HepG2 (cell line): ENCODE results near the gene ELL. TPM values are rescaled to one million over a fixed set of nuclear protein-coding genes. Genes with fewer than 3 reads are reported as not detected.

Experiments
- BCL6 ChIP-seq: IDR thresholded peaks from 2 replicates; pipeline ENCODE4 v1.6.1; 2016; ENCODE audit warnings: missing genetic modification reagents, missing compliant biosample characterization
- HIC2 ChIP-seq: sonication (generic); formaldehyde crosslinking; IDR thresholded peaks from 2 replicates; pipeline ENCODE4 v1.9.0; 2022; ENCODE audit warnings: low read depth, missing genetic modification reagents
- KDM6A ChIP-seq: IDR thresholded peaks from 2 replicates; pipeline ENCODE4 v1.6.1; 2016; ENCODE audit warnings: low read depth
- MED1 ChIP-seq: sonication (generic); formaldehyde crosslinking; IDR thresholded peaks from 2 replicates; pipeline ENCODE4 v1.4.0; 2020; ENCODE audit warnings: missing genetic modification reagents
- MTA1 ChIP-seq: sonication (generic); formaldehyde crosslinking; IDR thresholded peaks from 2 replicates; pipeline ENCODE4 v1.4.0; 2020; ENCODE audit warnings: missing genetic modification reagents, mild to moderate bottlenecking, borderline replicate concordance
- MXD3 ChIP-seq: IDR thresholded peaks from 2 replicates; pipeline ENCODE4 v1.6.1; 2016; ENCODE audit warnings: mild to moderate bottlenecking, missing biosample characterization, missing genetic modification reagents
- MYPOP ChIP-seq: sonication (generic); formaldehyde crosslinking; IDR thresholded peaks from 2 replicates; pipeline ENCODE4 v1.8.1; 2023; ENCODE audit warnings: mild to moderate bottlenecking, moderate library complexity, missing genetic modification reagents
- NR2F6 ChIP-seq, 2 experiments: IDR thresholded peaks; 2 replicates each; pipeline ENCODE4 v1.6.1; 2016; ENCODE audit warnings: antibody characterized with exemption in 1 of 2, mild to moderate bottlenecking in 1 of 2
- PAF1 ChIP-seq: IDR thresholded peaks from 2 replicates; pipeline ENCODE4 v1.6.1; 2016; ENCODE audit warnings: missing genetic modification reagents, missing compliant biosample characterization
- POLR2A ChIP-seq, 2 experiments: IDR thresholded peaks; 2 replicates each; pipeline ENCODE4 v1.6.1; 2011; ENCODE audit warnings: low read depth in 2 of 2, low read length in 2 of 2, mild to moderate bottlenecking in 1 of 2, moderate library complexity in 1 of 2; ENCODE audit not compliant: insufficient read depth in 1 of 2
- PPARG ChIP-seq: conservative IDR thresholded peaks from 2 replicates; pipeline ENCODE4 v1.6.1; 2016; ENCODE audit warnings: missing biosample characterization, missing genetic modification reagents
- THRA ChIP-seq: sonication (generic); formaldehyde crosslinking; IDR thresholded peaks from 2 replicates; pipeline ENCODE4 v1.4.0; 2020; ENCODE audit warnings: missing genetic modification reagents, borderline replicate concordance
- UBTF ChIP-seq: sonication (generic); formaldehyde crosslinking; IDR thresholded peaks from 2 replicates; pipeline ENCODE4 v1.4.0; 2020; ENCODE audit warnings: mild to moderate bottlenecking, missing genetic modification reagents
- ZBTB2 ChIP-seq: sonication (generic); formaldehyde crosslinking; IDR thresholded peaks from 2 replicates; pipeline ENCODE4 v1.8.0; 2022; ENCODE audit warnings: low read depth, missing genetic modification reagents
- ZBTB20 ChIP-seq: sonication (generic); formaldehyde crosslinking; IDR thresholded peaks from 2 replicates; pipeline ENCODE4 v1.8.1; 2023; ENCODE audit warnings: missing genetic modification reagents, low read depth, mild to moderate bottlenecking, borderline replicate concordance
- ZFP36 ChIP-seq: fragments of 150-350 bp; IDR thresholded peaks from 2 replicates; pipeline ENCODE4 v1.6.1; 2018; ENCODE audit warnings: borderline replicate concordance, low read length, low read depth; ENCODE audit not compliant: partially characterized antibody
- ZNF44 ChIP-seq: sonication (generic); formaldehyde crosslinking; IDR thresholded peaks from 2 replicates; pipeline ENCODE4 v1.5.1; 2020; ENCODE audit warnings: mild to moderate bottlenecking, missing genetic modification reagents
- ZNF652 ChIP-seq: IDR thresholded peaks from 2 replicates; pipeline ENCODE4 v1.6.1; 2016; ENCODE audit warnings: low read depth, borderline replicate concordance
- ZNF746 ChIP-seq: sonication (generic); formaldehyde crosslinking; IDR thresholded peaks from 2 replicates; pipeline ENCODE4 v1.8.0; 2022; ENCODE audit warnings: mild to moderate bottlenecking, missing genetic modification reagents
- ZNF777 ChIP-seq: sonication (generic); formaldehyde crosslinking; IDR thresholded peaks from 2 replicates; pipeline ENCODE4 v1.4.0; 2020; ENCODE audit warnings: missing genetic modification reagents
- polyA plus RNA-seq, 8 experiments: library from polyadenylated mRNA; depleted of rRNA in 3 of 8; stranded (reverse) in 7 of 8; unstranded in 1 of 8; fragments of >200 nt; fragmentation: Illumina TruSeq in 4 of 8; extraction: Trizol in 4 of 8; gene quantifications; 2 replicates each; pipeline versions ENCODE4 v1.2.1 to v1.2.3, GENCODE V29; 2011 to 2016; ENCODE audit warnings: low read depth in 4 of 8, missing spikeins in 1 of 8, mixed read lengths in 1 of 8; ENCODE audit not compliant: insufficient read depth in 1 of 8
- total RNA-seq, 5 experiments: library from RNA; depleted of rRNA; stranded (reverse); fragments of >200 nt; fragmentation: Illumina TruSeq; extraction: Trizol; gene quantifications; 2 replicates each; pipeline ENCODE4 v1.2.3, GENCODE V29; 2016; ENCODE audit warnings: low read depth in 1 of 5

The ELL gene
- total and polyA plus RNA-seq, 2 of the 13 experiments (the other 11 are each of a cell fraction or from before 2014, with no cell fraction given) = 3.7 to 5.4 TPM

GRCh38 chr19:18440936-18441803 is 80.7 kb downstream of the ELL start (continued):
- peak; percentile 60; the same call in 1 of the 2 replicates for TF ChIP-seq HIC2
- TF ChIP-seq PAF1 (CRISPR knock-in tag) = 0 out of 2 replicates have a peak, but pooled peaks have one; percentile 40
- TF ChIP-seq MYPOP (CRISPR knock-in tag) = 0 out of 2 replicates have a peak, but pooled peaks have one; percentile 54
- no peak for TF ChIP-seq ZNF777 (CRISPR knock-in tag)
- TF ChIP-seq MXD3 (CRISPR knock-in tag) = no peak
- no peak for TF ChIP-seq PPARG
- TF ChIP-seq NR2F6 (IDR thresholded peaks at IDR 0.05) = no peak
- peak; percentile 24; the same call in 1 of the 2 replicates for TF ChIP-seq NR2F6 (CRISPR knock-in tag; IDR thresholded peaks at IDR 0.05)
- TF ChIP-seq UBTF (CRISPR knock-in tag) = 0 out of 2 replicates have a peak, but pooled peaks have one; percentile 36
- peak; percentile 16; the same call in 1 of the 2 replicates for TF ChIP-seq KDM6A (CRISPR knock-in tag)
- TF ChIP-seq BCL6 (CRISPR knock-in tag) = peak; percentile 51
- no peak for TF ChIP-seq ZNF44 (CRISPR knock-in tag)
- no peak for TF ChIP-seq ZFP36
- TF ChIP-seq POLR2A (IDR thresholded peaks at IDR 0.05; ENCODE audit: insufficient read depth in 1 of 2, low read depth in 2 of 2, low read length in 2 of 2) = peak in 1 of 2 experiments; percentile 34; a peak in 1 of 4 replicates
- TF ChIP-seq ZNF652 = peak; percentile 87
- TF ChIP-seq MED1 (CRISPR knock-in tag) = peak; percentile 36; the same call in 1 of the 2 replicates
- TF ChIP-seq ZBTB20 = no peak
- no peak for TF ChIP-seq ZBTB2 (CRISPR knock-in tag)
- TF ChIP-seq ZNF746 (CRISPR knock-in tag) = no peak
- peak; percentile 80; the same call in 1 of the 2 replicates for TF ChIP-seq MTA1 (CRISPR knock-in tag)
- peak; percentile 51; the same call in 1 of the 2 replicates for TF ChIP-seq THRA (CRISPR knock-in tag)
